Heart right ventricle (tissue), 16 donors: ENCODE results near the gene IL4. TPM values are rescaled to one million over a fixed set of nuclear protein-coding genes. Genes with fewer than 3 reads are reported as not detected.

Experiments used
- ATAC-seq, 8 donors: fragments of 200-7000 bp; cut with Tn5 transposase; one replicate each; pipeline ENCODE4 v1.9.1; 2020; ENCODE audit warnings: mild to moderate bottlenecking in 8 of 8, moderate library complexity in 8 of 8, moderate number of reproducible peaks in 1 of 8
- DNase-seq, 2 donors: peaks; one replicate each; pipeline ENCODE4 v3.0.0-alpha.2; 2020
- H3K27ac ChIP-seq, 10 donors: fragments of 200-600 bp; sonication (generic) in 2 of 10; one replicate each; pipeline versions ENCODE4 v1.5.0 to v1.8.0; 2020 to 2022; ENCODE audit warnings: mild to moderate bottlenecking in 3 of 10
- H3K27me3 ChIP-seq, 7 donors: fragments of 200-600 bp; one replicate each; pipeline ENCODE4 v1.8.0; 2021 to 2022; ENCODE audit warnings: mild to moderate bottlenecking in 2 of 7
- H3K36me3 ChIP-seq, 9 donors: fragments of 200-600 bp; sonication (generic) in 1 of 9; one replicate each; pipeline versions ENCODE4 v1.5.0 to v1.8.0; 2020 to 2022; ENCODE audit warnings: mild to moderate bottlenecking in 2 of 9
- H3K4me1 ChIP-seq, 9 donors: fragments of 200-600 bp; sonication (generic) in 1 of 9; one replicate each; pipeline versions ENCODE4 v1.5.0 to v1.8.0; 2020 to 2022; ENCODE audit warnings: mild to moderate bottlenecking in 4 of 9
- H3K4me3 ChIP-seq, 10 donors: fragments of 200-600 bp; sonication (generic) in 2 of 10; one replicate each; pipeline versions ENCODE4 v1.5.0 to v1.8.0; 2020 to 2022; ENCODE audit warnings: mild to moderate bottlenecking in 7 of 10, moderate library complexity in 2 of 10
- H3K9me3 ChIP-seq, 11 donors: fragments of 200-600 bp in 10 of 11; sonication (generic) in 2 of 11; one replicate each; pipeline versions ENCODE4 v1.5.0 to v1.8.0; 2013 to 2022; ENCODE audit warnings: mild to moderate bottlenecking in 2 of 11, control low read depth in 1 of 11, moderate library complexity in 1 of 11
- WGBS, 2 donors: extraction: QIAGEN DNeasy Blood & Tissue Kit; methylation state at CpG; one replicate each; pipeline ENCODE4 v1.1.7; 2013; ENCODE audit warnings: inconsistent platforms in 1 of 2; 5-methylcytosine and 5-hydroxymethylcytosine counted together
- intact Hi-C, 10 donors: fragments of 100-400 bp; cut with DNase I; formaldehyde crosslinking; loops; one replicate each; pipeline versions ENCODE4 v1.11.1 to v1.14.2; 2022
- polyA plus RNA-seq, 2 donors: library from polyadenylated mRNA; stranded (reverse); fragments of 200-250 nt; gene quantifications; one replicate each; pipeline ENCODE4 v1.2.3, GENCODE V29; 2013
- total RNA-seq, 10 donors: library from RNA; stranded (reverse); fragmentation: NEBNext Ultra II Directional in 3 of 10; extraction: Animal tissue kit (Norgen Biotek cat#: 25700) in 3 of 10; gene quantifications; one replicate each; pipeline versions ENCODE4 v1.2.1 to v1.2.4, GENCODE V29; 2021 to 2023
- TF ChIP-seq, protein P1 (sequence below), 9 donors: fragments of 200-600 bp; sonication (generic) in 2 of 9; IDR thresholded peaks; one replicate each; pipeline versions ENCODE4 v1.5.0 to v1.8.0; 2021 to 2022; ENCODE audit warnings: antibody characterized with exemption in 9 of 9, mild to moderate bottlenecking in 5 of 9, moderate library complexity in 1 of 9
- donor health status: Arrhythmogenic right ventricular cardiomyopathy.
- donor health status: ischemic (EF 13 %, LVEDD 7.1; RV severe dilation, severe dysfunction).
- donor health status: healthy with polysubstance abuse.
- donor health status: DM: no; HTN: yes; CAD: no.
- donor health status: DM: no; HTN: no; CAD: no.
- donor health status: ischemic (EF 25% LVEDD 6.9; RV normal size, moderate dysfunction).
- donor health status: ischemic (EF 25% LVEDD 5.7; RV mildly dilated, moderate dysfunction).
- donor health status: healthy.
- donor health status: DM: yes; HTN: yes; CAD: no.
- donor health status: Ischemic cardiomyopathy.
- donor health status: ischemic (EF 35%, LVEDD 5.7; RV mildly dilated, moderate dysfunction).
- donor health status: nonischemic (EF 11% LVEDD 7.7; RV severe dilation, severe dysfunction).
- donor health status: DM: yes; HTN: yes; CAD: no.
- donor health status: PGD.
- donor health status: ischemic (EF 29% LVEDD 5.4; RV normal size, mild dysfunction).
- donor health status: nonischemic (EF 23%, LVEDD 6.1; RV moderate dilation, normal function).

Gene IL4
- total and polyA plus RNA-seq, 12 donors = not detected

DNA sequence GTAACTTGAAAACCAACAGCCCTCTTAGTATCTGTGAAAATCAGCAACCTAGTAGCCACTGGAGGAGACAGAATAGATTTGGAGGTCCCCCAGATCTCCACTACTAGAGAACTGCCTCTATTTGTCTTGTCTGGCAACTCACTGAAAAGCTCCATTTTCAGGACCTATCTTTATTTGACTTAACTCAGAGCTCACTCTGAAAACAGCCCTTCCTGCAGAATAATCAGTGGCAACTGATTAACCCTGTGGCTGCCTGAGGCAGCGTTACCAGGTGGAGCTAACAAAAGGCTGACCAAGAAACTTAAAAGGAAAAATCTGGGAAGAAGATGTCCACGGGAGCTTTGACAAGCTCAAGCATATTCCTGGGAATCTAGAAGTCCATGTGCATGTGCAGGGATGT is 26.3 kb upstream of the IL4 start:
- WGBS, 2 donors = 92 to 98% methylated on average over 2 of the region's 2 CpGs
- no peak for ATAC-seq
- TF ChIP-seq, protein P1, sequence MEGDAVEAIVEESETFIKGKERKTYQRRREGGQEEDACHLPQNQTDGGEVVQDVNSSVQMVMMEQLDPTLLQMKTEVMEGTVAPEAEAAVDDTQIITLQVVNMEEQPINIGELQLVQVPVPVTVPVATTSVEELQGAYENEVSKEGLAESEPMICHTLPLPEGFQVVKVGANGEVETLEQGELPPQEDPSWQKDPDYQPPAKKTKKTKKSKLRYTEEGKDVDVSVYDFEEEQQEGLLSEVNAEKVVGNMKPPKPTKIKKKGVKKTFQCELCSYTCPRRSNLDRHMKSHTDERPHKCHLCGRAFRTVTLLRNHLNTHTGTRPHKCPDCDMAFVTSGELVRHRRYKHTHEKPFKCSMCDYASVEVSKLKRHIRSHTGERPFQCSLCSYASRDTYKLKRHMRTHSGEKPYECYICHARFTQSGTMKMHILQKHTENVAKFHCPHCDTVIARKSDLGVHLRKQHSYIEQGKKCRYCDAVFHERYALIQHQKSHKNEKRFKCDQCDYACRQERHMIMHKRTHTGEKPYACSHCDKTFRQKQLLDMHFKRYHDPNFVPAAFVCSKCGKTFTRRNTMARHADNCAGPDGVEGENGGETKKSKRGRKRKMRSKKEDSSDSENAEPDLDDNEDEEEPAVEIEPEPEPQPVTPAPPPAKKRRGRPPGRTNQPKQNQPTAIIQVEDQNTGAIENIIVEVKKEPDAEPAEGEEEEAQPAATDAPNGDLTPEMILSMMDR (IDR thresholded peaks at IDR 0.05) = no peak

DNA sequence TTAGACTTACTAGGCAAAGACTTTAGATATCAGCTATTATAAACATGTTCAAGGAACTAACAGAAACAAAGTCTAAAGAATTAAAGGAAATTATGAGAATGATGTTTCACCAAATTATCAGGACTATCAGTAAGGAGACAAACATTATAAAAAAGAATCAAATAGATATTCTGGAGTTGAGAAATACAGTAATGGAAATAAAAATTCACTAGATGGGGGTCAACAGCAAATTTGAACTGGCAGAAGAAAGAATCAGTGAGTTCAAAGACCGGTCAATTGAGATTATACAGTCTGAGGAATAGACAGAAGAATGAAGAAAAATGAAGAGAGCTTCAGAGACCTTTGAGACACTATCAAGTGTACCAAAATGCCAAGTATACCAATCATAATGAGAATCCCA is 25.4 kb upstream of the IL4 start:
- H3K36me3 ChIP-seq = peaks cover 0 to 18% (median 0%) of the 10 kb centered on the region in 9 donors
- TF ChIP-seq, protein P1 (IDR thresholded peaks at IDR 0.05) = no peak
- H3K27ac ChIP-seq = no peak overlapping the region
- peaks cover 0 to 23% (median 10%) of the 10 kb centered on the region in 11 donors for H3K9me3 ChIP-seq
- H3K4me1 ChIP-seq = no peaks in the 10 kb centered on the region
- H3K4me3 ChIP-seq = no peak overlapping the region
- ATAC-seq (no peak), DNase-seq (no peak)
- WGBS, 2 donors = 98 to 100% methylated on average over 1 of the region's 1 CpG
- intact Hi-C loops = no loop called here
- peaks cover 0 to 11% (median 2%) of the 10 kb centered on the region in 7 donors for H3K27me3 ChIP-seq

More for the DNA sequence above, 26.3 kb upstream of the IL4 start:
- no peak for DNase-seq
- intact Hi-C loops = no loop called here
- H3K4me1 ChIP-seq = no peaks in the 10 kb centered on the region
- peaks cover 0 to 2% (median 0%) of the 10 kb centered on the region in 7 donors for H3K27me3 ChIP-seq
- no peak overlapping the region for H3K4me3 ChIP-seq
- H3K36me3 ChIP-seq = peaks cover 0 to 27% (median 9%) of the 10 kb centered on the region in 9 donors
- H3K9me3 ChIP-seq = peaks cover 0 to 23% (median 10%) of the 10 kb centered on the region in 11 donors
- H3K27ac ChIP-seq = no peak overlapping the region

DNA sequence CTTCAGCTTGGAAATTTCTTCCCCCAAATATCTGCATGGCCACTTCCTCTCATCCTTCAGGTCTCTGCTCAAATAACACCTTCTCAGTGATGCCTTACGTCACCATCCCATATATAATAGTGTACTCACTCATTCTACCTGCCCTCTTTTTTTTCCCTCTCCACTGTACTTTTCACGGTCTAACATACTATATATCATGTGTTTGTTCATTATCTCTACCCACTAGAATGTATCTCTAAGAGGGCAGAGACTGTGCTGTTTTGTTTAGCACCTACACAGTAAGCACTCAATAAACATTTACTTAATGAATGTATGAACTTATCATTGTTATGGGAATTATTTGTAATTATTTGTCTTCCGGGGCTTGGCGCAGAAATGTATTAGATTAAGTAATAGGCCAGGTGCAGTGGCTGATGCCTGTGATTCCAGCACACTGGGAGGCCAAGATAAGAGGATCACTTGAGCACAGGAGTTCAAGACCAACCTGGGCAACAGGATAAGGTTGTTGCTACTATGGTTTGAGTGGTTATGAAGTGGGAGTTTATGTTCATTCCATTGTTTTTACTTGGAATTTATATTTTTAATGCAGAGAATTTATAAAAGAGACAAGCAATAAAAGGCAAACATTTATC is 21.8 kb upstream of the IL4 start:
- H3K4me3 ChIP-seq = no peak overlapping the region
- WGBS, 2 donors = 90 to 91% methylated on average over 4 of the region's 4 CpGs
- peaks cover 0 to 47% (median 37%) of the 10 kb centered on the region in 7 donors for H3K27me3 ChIP-seq
- H3K27ac ChIP-seq = no peak overlapping the region
- TF ChIP-seq, protein P1 (IDR thresholded peaks at IDR 0.05) = no peak
- ATAC-seq (no peak), DNase-seq (no peak)
- H3K36me3 ChIP-seq = no peaks in the 10 kb centered on the region
- intact Hi-C loops = no loop called here
- H3K4me1 ChIP-seq = peaks cover 0 to 12% (median 10%) of the 10 kb centered on the region in 9 donors
- H3K9me3 ChIP-seq = peaks cover 0 to 23% (median 10%) of the 10 kb centered on the region in 11 donors

DNA sequence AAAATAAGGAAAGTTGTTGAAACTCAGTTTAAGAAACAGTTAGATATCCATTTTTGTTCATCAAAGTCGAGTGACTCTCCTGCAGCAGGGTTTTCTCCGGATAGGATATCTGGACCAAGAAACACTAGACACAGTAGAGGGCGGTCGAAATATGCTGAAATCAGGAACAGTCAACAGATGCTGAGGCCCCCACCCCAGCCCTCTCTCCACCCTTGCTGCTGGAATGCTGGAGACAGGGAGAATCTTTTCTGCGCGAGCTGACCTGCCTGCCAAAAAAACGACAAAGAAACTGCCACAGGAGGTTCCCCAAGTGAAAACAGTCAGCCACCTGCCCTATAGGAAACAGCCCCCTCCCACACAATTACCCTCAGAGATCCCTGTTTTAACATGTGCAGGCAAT is 20.1 kb upstream of the IL4 start:
- Histone ChIP-seq H3K27ac (no peak overlapping the region), H3K36me3 (no peaks in the 10 kb centered on the region), H3K27me3 (peaks cover 0 to 54% (median 39%) of the 10 kb centered on the region in 7 donors), H3K9me3 (peaks cover 0 to 8% (median under 1%) of the 10 kb centered on the region in 11 donors), H3K4me1 (peaks cover 0 to 12% (median 10%) of the 10 kb centered on the region in 9 donors), H3K4me3 (no peak overlapping the region)
- DNase-seq (no peak), ATAC-seq (no peak)
- intact Hi-C loops = no loop called here
- TF ChIP-seq, protein P1 (IDR thresholded peaks at IDR 0.05) = no peak
- WGBS, 2 donors = 34 to 41% methylated on average over 7 of the region's 7 CpGs
